ENCODE measurements around the gene CASP8AP2. TPM values are rescaled to one million over a fixed set of nuclear protein-coding genes. Genes with fewer than 3 reads are reported as not detected.
A peak's percentile ranks its signal among the peaks of the same experiment; 100 is the strongest.

The CASP8AP2 gene
- total and polyA plus RNA-seq, 9 of the 15 experiments (the other 6 are each of a cell fraction or from before 2014, with no cell fraction given) = 10.6 to 30.0 (median 19.1) TPM

- TF ChIP-seq ZNF609 (CRISPR knock-in tag; IDR thresholded peaks at IDR 0.05; ENCODE audit: borderline replicate concordance) = peak; percentile 85
- peak; percentile 71 for TF ChIP-seq ZBTB33 (CRISPR knock-in tag; IDR thresholded peaks at IDR 0.05)
- TF ChIP-seq HDAC2 (IDR thresholded peaks at IDR 0.05) = peak; percentile 74; the same call in 1 of the 2 replicates
- peak; percentile 65 for TF ChIP-seq EGR1 (conservative IDR thresholded peaks at IDR 0.05)
- TF ChIP-seq KDM5B (IDR thresholded peaks at IDR 0.05; ENCODE audit: insufficient replicate concordance, low read depth, low read length) = peak; percentile 69
- peak; percentile 19; the same call in 1 of the 2 replicates for TF ChIP-seq THAP12 (CRISPR knock-in tag; IDR thresholded peaks at IDR 0.05)
- peak; percentile 98 for TF ChIP-seq CREB1 (IDR thresholded peaks at IDR 0.05)
- peak; percentile 99 for TF ChIP-seq CREB1 (CRISPR knock-in tag; IDR thresholded peaks at IDR 0.05)
These were observed 10.1 kb upstream of the CASP8AP2 start, which contains the start of gene MDN1 (continued) for GRCh38 chr6:89819336-89820130.

Data from K562 (cell line).